SK-N-SH (cell line): ENCODE results near the gene GALNTL6. TPM values are rescaled to one million over a fixed set of nuclear protein-coding genes. Genes with fewer than 3 reads are reported as not detected.

Experiments
- CTCF ChIA-PET: fragments of 300-600, 350-600 bp; formaldehyde crosslinking; extraction: SDS; loops from one replicate; lab custom pipeline; 2021; lab: Yijun Ruan, JAX
- POLR2A ChIA-PET: fragments of 350-600 bp; sonication (Branson Sonifier 250); formaldehyde crosslinking; extraction: SDS; loops from one replicate; lab custom pipeline; 2020; ENCODE audit warnings: antibody characterized with exemption, inconsistent platforms; lab: Yijun Ruan, JAX
- DNase-seq: peaks from one replicate; pipeline ENCODE4 v3.0.0; 2012
- H2AFZ ChIP-seq: fragments of 200-600 bp; sonication (generic); 2 replicates; pipeline ENCODE4 v1.8.1; 2016; ENCODE audit warnings: antibody characterized with exemption, mild to moderate bottlenecking, low read depth
- H3F3A ChIP-seq: fragments of 200-600 bp; sonication (generic); replicated peaks from 2 replicates; pipeline ENCODE3; 2016; ENCODE audit warnings: antibody characterized with exemption, mild to moderate bottlenecking; ENCODE audit not compliant: insufficient read depth
- H3K27ac ChIP-seq, 2 experiments: fragments of 200-500 bp in 1 of 2; fragments of 200-600 bp in 1 of 2; sonication (Bioruptor generic) in 1 of 2; sonication (generic), shearing (Covaris generic) in 1 of 2; 2 replicates each; pipeline versions ENCODE4 v1.5.1 to v1.6.1; 2014 to 2016; ENCODE audit warnings: low read depth in 2 of 2, inconsistent platforms in 1 of 2, low read length in 1 of 2, mild to moderate bottlenecking in 1 of 2, mixed read lengths in 1 of 2
- H3K27me3 ChIP-seq: fragments of 200-600 bp; sonication (generic), shearing (Covaris generic); 2 replicates; pipeline ENCODE4 v1.6.1; 2016; ENCODE audit warnings: mixed run types; ENCODE audit not compliant: insufficient read depth
- H3K36me3 ChIP-seq, 2 experiments: fragments of 200-500 bp in 1 of 2; fragments of 200-600 bp in 1 of 2; sonication (Bioruptor generic) in 1 of 2; sonication (generic) in 1 of 2; replicated peaks in 1 of 2; 2 replicates each; pipeline versions ENCODE3 to v1.5.1; 2014 to 2016; ENCODE audit warnings: low read length in 1 of 2, mild to moderate bottlenecking in 1 of 2; ENCODE audit not compliant: insufficient read depth in 2 of 2, control insufficient read depth in 1 of 2
- H3K4me1 ChIP-seq, 2 experiments: fragments of 200-500 bp in 1 of 2; fragments of 200-600 bp in 1 of 2; sonication (Bioruptor generic) in 1 of 2; sonication (generic), shearing (Covaris generic) in 1 of 2; 2 replicates each; pipeline versions ENCODE4 v1.5.1 to v1.6.1; 2014 to 2016; ENCODE audit warnings: low read depth in 1 of 2, low read length in 1 of 2, mixed run types in 1 of 2; ENCODE audit not compliant: insufficient read depth in 2 of 2, control insufficient read depth in 1 of 2
- H3K4me2 ChIP-seq: fragments of 200-600 bp; sonication (generic), shearing (Covaris generic); 2 replicates; pipeline ENCODE4 v1.6.1; 2017; ENCODE audit warnings: mixed run types
- H3K4me3 ChIP-seq, 2 experiments: fragments of 200-500 bp in 1 of 2; fragments of 200-600 bp in 1 of 2; sonication (Bioruptor generic) in 1 of 2; sonication (generic), shearing (Covaris generic) in 1 of 2; 2 replicates each; pipeline versions ENCODE4 v1.5.1 to v1.8.1; 2014 to 2016; ENCODE audit warnings: low read depth in 2 of 2, inconsistent platforms in 1 of 2, low read length in 1 of 2, mild to moderate bottlenecking in 1 of 2, mixed read lengths in 1 of 2, moderate library complexity in 1 of 2
- H3K79me2 ChIP-seq: fragments of 200-600 bp; sonication (generic); 2 replicates; pipeline ENCODE4 v1.8.1; 2017; ENCODE audit warnings: mild to moderate bottlenecking; ENCODE audit not compliant: insufficient read depth
- H3K9ac ChIP-seq: fragments of 200-600 bp; sonication (generic); 2 replicates; pipeline ENCODE4 v1.6.1; 2017; ENCODE audit warnings: mixed run types
- H3K9me2 ChIP-seq: fragments of 200-600 bp; sonication (generic); 2 replicates; pipeline ENCODE4 v1.6.1; 2017; ENCODE audit warnings: mixed run types
- H3K9me3 ChIP-seq: fragments of 200-600 bp; sonication (generic); 2 replicates; pipeline ENCODE4 v1.6.1; 2017; ENCODE audit warnings: mixed run types, mild to moderate bottlenecking, moderate library complexity
- H4K20me1 ChIP-seq: fragments of 200-600 bp; sonication (generic); 2 replicates; pipeline ENCODE4 v1.6.1; 2017; ENCODE audit warnings: mild to moderate bottlenecking, mixed run types; ENCODE audit not compliant: insufficient read depth
- CHD2 ChIP-seq: fragments of 150-350 bp; IDR thresholded peaks from 2 replicates; pipeline ENCODE4 v1.6.1; 2018; ENCODE audit warnings: low read length; ENCODE audit not compliant: partially characterized antibody
- CTCF ChIP-seq: fragments of 200-600 bp; sonication (generic); IDR thresholded peaks from 2 replicates; pipeline ENCODE4 v1.6.1; 2017; ENCODE audit warnings: antibody characterized with exemption, mild to moderate bottlenecking, moderate library complexity
- ELF1 ChIP-seq: IDR thresholded peaks from 2 replicates; pipeline ENCODE4 v1.4.0; 2012
- FOSL2 ChIP-seq: IDR thresholded peaks from 2 replicates; pipeline ENCODE4 v1.4.0; 2012; ENCODE audit warnings: low read depth, mild to moderate bottlenecking, moderate library complexity, borderline replicate concordance
- FOXJ3 ChIP-seq: sonication (generic); formaldehyde crosslinking; IDR thresholded peaks from 2 replicates; pipeline ENCODE4 v1.5.1; 2020; ENCODE audit warnings: mild to moderate bottlenecking, missing genetic modification reagents
- FOXM1 ChIP-seq: IDR thresholded peaks from 2 replicates; pipeline ENCODE4 v1.4.0; 2012; ENCODE audit warnings: low read depth, mild to moderate bottlenecking
- NFIC ChIP-seq: IDR thresholded peaks from 2 replicates; pipeline ENCODE4 v1.4.0; 2012; ENCODE audit warnings: borderline replicate concordance
- NRF1 ChIP-seq: IDR thresholded peaks from 2 replicates; pipeline ENCODE4 v1.6.1; 2012; ENCODE audit warnings: low read depth, mild to moderate bottlenecking, low read length
- RCOR1 ChIP-seq: fragments of 150-350 bp; IDR thresholded peaks from 2 replicates; pipeline ENCODE4 v1.6.1; 2017; ENCODE audit warnings: antibody characterized with exemption, low read length
- RFX5 ChIP-seq: IDR thresholded peaks from 2 replicates; pipeline ENCODE4 v1.6.1; 2012; ENCODE audit warnings: mild to moderate bottlenecking, improper control_type of control experiment, low read length
- SIN3A ChIP-seq: IDR thresholded peaks from 2 replicates; pipeline ENCODE4 v1.6.1; 2012; ENCODE audit warnings: low read depth, mild to moderate bottlenecking, low read length, moderate library complexity, borderline replicate concordance
- TEAD4 ChIP-seq: IDR thresholded peaks from 2 replicates; pipeline ENCODE4 v1.4.0; 2012; ENCODE audit warnings: mild to moderate bottlenecking, borderline replicate concordance; ENCODE audit not compliant: insufficient read depth
- USF1 ChIP-seq: IDR thresholded peaks from 2 replicates; pipeline ENCODE4 v1.4.0; 2012; ENCODE audit warnings: low read depth, borderline replicate concordance
- YY1 ChIP-seq: IDR thresholded peaks from 2 replicates; pipeline ENCODE4 v1.4.0; 2012; ENCODE audit warnings: low read depth, mild to moderate bottlenecking
- WGBS: methylation state at CpG from one replicate; pipeline ENCODE4 v1.1.6; 2017; ENCODE audit warnings: low lambda C conversion rate; 5-methylcytosine and 5-hydroxymethylcytosine counted together
- polyA plus RNA-seq, 3 experiments: library from polyadenylated mRNA; depleted of rRNA; stranded (reverse); fragments of >200 nt; gene quantifications; 2 replicates each; pipeline ENCODE4 v1.2.3, GENCODE V29; 2012

GALNTL6 gene
- polyA plus RNA-seq, 1 of the 3 experiments (the other 2 are of a cell fraction), result 0.07 TPM

- Histone ChIP-seq H3K36me3 (no peaks in the 10 kb centered on the region), H3F3A (no peaks in the 10 kb centered on the region), H3K9ac (no peak overlapping the region), H2AFZ (no peak overlapping the region), H3K4me1 (no peaks in the 10 kb centered on the region), H3K9me3 (no peaks in the 10 kb centered on the region), H3K27me3 (no peaks in the 10 kb centered on the region), H3K27ac (no peak overlapping the region), H3K79me2 (no peaks in the 10 kb centered on the region), H3K9me2 (no peaks in the 10 kb centered on the region), H4K20me1 (no peaks in the 10 kb centered on the region), H3K4me3 (no peak overlapping the region), H3K4me2 (no peak overlapping the region)
- ChIA-PET POLR2A (no interaction called here), CTCF (no interaction called here)
- no peak for DNase-seq
- TF ChIP-seq CHD2, result no peak
- no peak for TF ChIP-seq FOXM1
- TF ChIP-seq RCOR1, result no peak
- no peak for TF ChIP-seq CTCF
- no peak for TF ChIP-seq FOXJ3
- no peak for TF ChIP-seq NFIC
- no peak for TF ChIP-seq USF1
- TF ChIP-seq RFX5, result no peak
- TF ChIP-seq FOSL2, result no peak
- no peak for TF ChIP-seq ELF1
- no peak for TF ChIP-seq TEAD4
- WGBS, result 23% methylated on average over 2 of the region's 2 CpGs
Measured at GRCh38 chr4:172088556-172088955, 275.4 kb downstream of the GALNTL6 start.

GRCh38 chr4:172095161-172095560 lies 282.0 kb downstream of the GALNTL6 start:
- no peak for DNase-seq
- CTCF ChIA-PET, result no interaction called here
- POLR2A ChIA-PET, result no interaction called here
- no peak overlapping the region for H3K9ac ChIP-seq
- no peaks in the 10 kb centered on the region for H3K79me2 ChIP-seq
- H3K9me3 ChIP-seq, result no peaks in the 10 kb centered on the region
- no peaks in the 10 kb centered on the region for H3K4me1 ChIP-seq
- no peaks in the 10 kb centered on the region for H3K9me2 ChIP-seq
- no peak overlapping the region for H2AFZ ChIP-seq
- no peaks in the 10 kb centered on the region for H3F3A ChIP-seq
- WGBS, result 76% methylated on average over 4 of the region's 4 CpGs
- H3K27me3 ChIP-seq, result no peaks in the 10 kb centered on the region
- no peaks in the 10 kb centered on the region for H4K20me1 ChIP-seq
- no peak overlapping the region for H3K4me2 ChIP-seq
- H3K36me3 ChIP-seq, result no peaks in the 10 kb centered on the region
- no peak overlapping the region for H3K27ac ChIP-seq
- TF ChIP-seq RCOR1 (no peak), FOXJ3 (no peak), FOXM1 (no peak), RFX5 (no peak), SIN3A (no peak), NRF1 (no peak), YY1 (no peak)
- no peak overlapping the region for H3K4me3 ChIP-seq
